ENCODE measurements around the gene UBR4. TPM values are rescaled to one million over a fixed set of nuclear protein-coding genes. Genes with fewer than 3 reads are reported as not detected.

UBR4 gene
- total RNA-seq, 1 experiment from 2014 or later, result 52.6 TPM

DNA sequence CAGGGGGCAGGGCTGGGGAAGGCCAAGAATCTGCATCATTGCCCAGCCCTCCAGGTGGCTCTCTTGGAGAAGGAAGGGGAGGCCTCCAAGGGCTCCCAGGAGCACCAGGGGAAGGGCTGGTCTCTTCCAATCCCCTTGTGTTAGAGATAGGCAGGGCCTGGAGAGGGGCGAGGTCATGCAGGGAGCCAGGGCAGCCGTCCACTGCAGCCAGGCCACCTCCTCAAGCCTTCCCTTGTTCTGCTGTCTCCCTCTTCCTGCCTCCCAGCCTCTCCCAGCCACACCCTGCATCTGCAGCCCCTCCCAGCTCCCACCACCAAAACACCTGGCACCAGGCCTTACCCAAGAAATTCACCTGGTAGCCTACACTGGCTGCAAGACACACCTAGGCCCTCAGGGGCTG is 148.3 kb downstream of the UBR4 start:
- in situ Hi-C loops (cut with HindIII; ENCODE audit: low pct_unique_long_range_greater_than_20kb, low sequenced_read_pairs), result no loop called here
- no peak for DNase-seq (ENCODE audit: low read depth, low spot score)

DNA sequence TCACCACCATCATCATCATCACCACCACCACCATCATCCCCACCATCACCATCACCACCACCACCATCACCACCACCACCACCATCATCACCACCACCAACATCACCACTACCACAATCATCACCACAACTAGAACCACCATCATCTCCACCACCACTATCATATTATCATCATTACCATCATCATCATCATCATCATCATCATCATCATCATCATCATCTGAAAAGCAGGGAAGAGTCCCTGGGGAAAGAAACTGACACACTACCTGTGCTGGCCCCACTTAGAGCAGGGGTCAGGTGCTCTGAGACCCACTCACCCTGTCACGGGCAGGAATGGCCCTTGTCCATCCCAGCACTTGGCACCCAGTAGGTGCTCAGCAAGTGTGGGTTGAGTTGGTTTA is 148.7 kb downstream of the UBR4 start:
- in situ Hi-C loops (cut with HindIII; ENCODE audit: low pct_unique_long_range_greater_than_20kb, low sequenced_read_pairs), result no loop called here
- no peak for DNase-seq (ENCODE audit: low read depth, low spot score)

DNA sequence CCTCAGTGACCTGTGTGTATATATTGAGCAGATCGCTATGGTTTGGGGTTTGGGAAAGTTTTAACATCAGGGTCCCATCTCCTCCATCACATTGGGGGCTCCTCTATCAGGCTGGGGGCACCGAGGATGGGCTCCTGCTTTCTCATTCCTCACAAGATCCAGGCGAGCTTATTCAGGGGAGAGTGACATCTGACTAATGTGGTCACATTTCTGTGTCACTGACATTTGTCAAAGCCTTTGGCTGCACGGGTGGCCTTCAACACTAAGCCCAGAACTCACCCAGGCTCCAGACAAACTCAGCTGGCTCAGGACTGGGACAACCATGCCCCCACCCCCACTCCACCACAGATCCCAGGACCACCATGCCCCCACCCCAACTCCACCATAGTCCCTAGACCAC is 150.3 kb downstream of the UBR4 start:
- in situ Hi-C loops (cut with HindIII; ENCODE audit: low pct_unique_long_range_greater_than_20kb, low sequenced_read_pairs), result no loop called here
- DNase-seq (ENCODE audit: low read depth, low spot score), result no peak

DNA sequence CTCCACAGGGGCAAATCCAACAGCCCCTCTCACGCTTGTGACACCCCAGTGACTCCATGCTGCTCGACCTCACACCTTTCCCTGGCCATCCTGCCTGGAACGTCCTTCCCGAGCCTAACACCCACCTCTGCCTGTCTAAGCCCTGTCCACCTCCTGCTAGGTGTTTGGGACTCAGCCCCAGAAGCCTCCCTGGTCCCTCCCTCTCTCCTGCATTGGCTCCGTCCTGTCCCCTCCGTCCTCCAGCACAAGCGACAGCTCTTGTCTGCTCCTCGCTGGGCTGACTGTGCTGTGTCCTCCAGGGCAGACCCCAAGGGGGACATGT is 151.6 kb downstream of the UBR4 start:
- in situ Hi-C loops (cut with HindIII; ENCODE audit: low pct_unique_long_range_greater_than_20kb, low sequenced_read_pairs), result no loop called here
- DNase-seq (ENCODE audit: low read depth, low spot score), result no peak

DNA sequence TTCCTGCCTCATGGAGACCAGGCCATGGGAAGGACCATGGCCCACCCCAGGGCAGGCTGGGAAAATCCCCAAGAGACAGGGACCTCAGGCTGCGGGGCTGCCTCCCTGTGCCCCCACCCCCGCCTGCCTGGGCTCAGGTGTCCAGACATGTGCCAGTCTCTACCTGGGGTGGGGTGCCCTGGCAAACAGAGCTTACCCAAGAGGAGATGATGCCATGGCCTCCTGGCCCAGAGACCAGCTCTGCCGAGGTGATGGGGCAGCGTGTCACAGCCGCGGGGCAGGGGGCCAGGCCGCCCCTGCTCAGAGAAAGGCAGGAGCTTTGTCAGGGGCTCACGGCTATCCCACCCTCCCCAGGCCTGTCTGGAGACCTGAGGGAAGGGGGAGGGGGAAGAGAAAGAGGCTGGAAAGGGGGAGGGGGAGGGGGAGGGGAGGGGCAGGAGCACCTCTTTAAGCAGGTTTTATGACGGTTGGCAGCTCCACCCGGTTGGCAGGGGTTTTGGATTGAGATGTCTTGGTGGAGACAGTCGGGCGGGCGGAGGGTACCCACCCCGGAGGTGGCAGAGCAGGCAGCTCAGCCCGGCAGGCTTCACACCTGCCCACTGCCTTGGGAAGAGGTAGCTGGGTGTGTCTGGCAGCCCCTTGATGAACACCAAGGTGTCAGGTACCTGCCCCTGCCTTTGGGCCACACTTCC is 152.1 kb downstream of the UBR4 start:
- in situ Hi-C loops (cut with HindIII; ENCODE audit: low pct_unique_long_range_greater_than_20kb, low sequenced_read_pairs), result no loop called here
- no peak for DNase-seq (ENCODE audit: low read depth, low spot score)

DNA sequence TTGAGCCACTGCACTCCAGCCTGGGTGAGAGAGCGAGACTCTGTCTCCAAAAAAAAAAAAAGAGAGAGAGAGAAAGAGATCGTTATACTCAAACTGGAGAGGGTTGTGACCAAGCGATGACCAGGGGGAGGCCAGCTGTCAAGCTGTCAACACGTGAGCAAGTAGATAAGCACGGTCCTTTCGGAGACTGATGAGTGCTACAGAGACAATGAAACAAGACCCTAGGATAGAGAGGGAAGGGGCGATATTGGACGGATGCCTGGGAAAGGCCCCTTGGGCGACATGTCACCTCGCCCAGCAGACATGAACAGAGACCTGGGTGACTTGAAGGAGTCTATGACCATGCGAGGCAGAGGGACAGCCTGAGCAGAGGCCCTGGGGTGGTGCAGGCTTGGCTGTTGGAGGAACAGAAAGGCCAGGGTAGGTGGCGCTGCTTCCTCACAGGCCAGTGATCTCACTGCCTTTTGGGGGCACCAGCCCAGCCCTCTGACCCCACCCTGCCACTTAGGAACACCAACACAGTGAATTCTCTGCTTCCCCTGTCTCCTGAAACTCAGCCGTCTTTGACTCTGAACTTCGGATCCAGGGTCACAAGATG is 152.8 kb downstream of the UBR4 start:
- in situ Hi-C loops (cut with HindIII; ENCODE audit: low pct_unique_long_range_greater_than_20kb, low sequenced_read_pairs), result no loop called here
- no peak for DNase-seq (ENCODE audit: low read depth, low spot score)

DNA sequence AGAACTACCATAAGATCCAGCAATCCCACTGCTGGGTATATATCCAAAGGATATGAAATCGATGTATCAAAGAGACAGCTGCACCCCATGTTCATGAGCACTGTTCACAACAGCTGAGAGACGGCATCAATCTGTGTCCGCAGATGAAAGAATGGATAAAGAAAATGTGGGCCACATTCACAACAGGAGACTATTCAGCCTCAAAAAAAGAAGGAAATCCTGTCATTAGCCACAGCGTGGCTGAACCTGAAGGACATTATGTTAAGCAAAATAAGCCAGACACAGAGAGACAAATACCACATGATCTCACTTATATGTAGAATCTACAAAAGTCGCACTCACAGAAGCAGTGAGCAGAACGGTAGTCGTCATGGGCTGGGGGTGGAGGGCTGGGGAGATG is 154.4 kb downstream of the UBR4 start:
- in situ Hi-C loops (cut with HindIII; ENCODE audit: low pct_unique_long_range_greater_than_20kb, low sequenced_read_pairs), result no loop called here
- DNase-seq (ENCODE audit: low read depth, low spot score), result no peak

DNA sequence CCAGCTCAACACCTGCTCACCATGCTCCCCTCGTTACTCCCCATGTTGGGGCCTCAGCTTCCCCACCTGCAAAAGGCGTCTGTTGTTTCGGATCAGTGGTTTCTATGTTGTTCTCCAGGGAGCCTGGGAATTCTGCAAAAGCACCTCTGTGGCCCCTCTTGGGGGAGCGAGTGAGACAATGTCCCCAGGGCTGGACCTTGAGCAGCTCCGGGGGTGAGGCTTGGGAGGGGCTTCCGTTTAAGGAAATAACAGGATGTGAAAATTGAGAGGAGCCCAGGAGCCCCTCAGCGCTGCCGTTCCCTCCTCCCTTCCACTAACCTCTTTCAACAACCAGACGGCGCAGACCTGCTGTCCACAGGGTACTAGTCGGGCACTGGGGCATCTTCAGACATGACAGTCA is 155.1 kb downstream of the UBR4 start:
- no peak for DNase-seq (ENCODE audit: low read depth, low spot score)
- in situ Hi-C loops (cut with HindIII; ENCODE audit: low pct_unique_long_range_greater_than_20kb, low sequenced_read_pairs), result no loop called here

DNA sequence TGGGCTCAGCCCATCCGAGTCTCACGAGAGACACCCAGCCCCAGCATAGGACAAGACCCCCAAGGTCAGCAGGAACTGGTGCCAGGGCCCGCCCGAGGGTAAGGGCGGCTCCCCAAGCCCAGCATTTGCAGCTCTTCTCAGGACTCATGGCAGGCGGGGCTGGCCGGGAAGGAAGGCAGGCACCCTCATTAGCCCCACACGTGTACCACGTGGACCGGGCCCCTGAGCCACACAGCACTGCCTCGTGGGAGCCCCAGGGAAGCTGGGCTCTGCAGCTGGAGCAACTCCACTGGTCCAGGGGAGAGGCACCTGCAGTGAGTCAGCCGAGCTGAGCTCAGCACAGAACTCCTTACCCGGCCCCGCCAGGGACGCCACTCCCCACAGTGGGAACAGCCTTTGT is 155.8 kb downstream of the UBR4 start:
- in situ Hi-C loops (cut with HindIII; ENCODE audit: low pct_unique_long_range_greater_than_20kb, low sequenced_read_pairs), result no loop called here
- DNase-seq (ENCODE audit: low read depth, low spot score), result no peak

DNA sequence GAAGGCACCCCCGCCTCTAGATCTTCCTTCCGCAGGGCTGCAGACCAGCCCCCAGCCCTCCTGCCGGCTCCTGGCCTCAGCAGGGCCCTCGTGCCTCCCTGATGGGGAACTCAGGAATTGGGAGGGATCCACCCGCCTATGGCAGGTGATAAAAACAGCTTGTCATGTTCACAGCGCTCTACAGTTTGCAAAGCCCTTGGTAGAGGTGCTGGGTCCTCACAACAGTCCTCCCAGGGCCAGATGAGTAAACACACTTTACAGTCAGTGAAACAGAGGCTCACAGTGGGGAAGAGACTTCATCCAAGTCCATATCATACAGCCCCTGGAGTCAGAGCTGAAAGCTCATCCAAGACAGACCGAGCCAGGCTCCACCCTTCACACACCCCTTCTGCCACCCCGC is 156.6 kb downstream of the UBR4 start:
- in situ Hi-C loops (cut with HindIII; ENCODE audit: low pct_unique_long_range_greater_than_20kb, low sequenced_read_pairs), result no loop called here
- no peak for DNase-seq (ENCODE audit: low read depth, low spot score)

DNA sequence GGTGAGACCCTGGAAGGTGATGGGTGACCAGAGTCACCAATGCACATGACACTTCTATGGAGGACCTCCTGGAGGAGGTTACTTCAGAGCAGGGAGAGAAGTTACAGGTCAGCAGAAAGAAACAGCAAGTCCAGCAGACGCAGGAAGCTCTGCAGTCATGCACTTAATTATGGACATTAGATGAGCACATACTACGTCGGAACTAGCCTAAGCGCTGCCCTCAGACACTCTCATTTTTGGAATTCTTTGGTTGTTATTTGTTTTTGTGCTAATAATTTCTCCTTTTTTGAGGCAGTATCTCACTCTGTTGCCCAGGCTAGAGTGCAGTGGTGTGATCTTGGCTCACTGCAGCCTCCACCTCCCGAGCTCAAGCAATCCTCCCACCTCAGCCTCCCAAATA is 160.3 kb downstream of the UBR4 start:
- no peak for DNase-seq (ENCODE audit: low read depth, low spot score)
- in situ Hi-C loops (cut with HindIII; ENCODE audit: low pct_unique_long_range_greater_than_20kb, low sequenced_read_pairs), result no loop called here

DNA sequence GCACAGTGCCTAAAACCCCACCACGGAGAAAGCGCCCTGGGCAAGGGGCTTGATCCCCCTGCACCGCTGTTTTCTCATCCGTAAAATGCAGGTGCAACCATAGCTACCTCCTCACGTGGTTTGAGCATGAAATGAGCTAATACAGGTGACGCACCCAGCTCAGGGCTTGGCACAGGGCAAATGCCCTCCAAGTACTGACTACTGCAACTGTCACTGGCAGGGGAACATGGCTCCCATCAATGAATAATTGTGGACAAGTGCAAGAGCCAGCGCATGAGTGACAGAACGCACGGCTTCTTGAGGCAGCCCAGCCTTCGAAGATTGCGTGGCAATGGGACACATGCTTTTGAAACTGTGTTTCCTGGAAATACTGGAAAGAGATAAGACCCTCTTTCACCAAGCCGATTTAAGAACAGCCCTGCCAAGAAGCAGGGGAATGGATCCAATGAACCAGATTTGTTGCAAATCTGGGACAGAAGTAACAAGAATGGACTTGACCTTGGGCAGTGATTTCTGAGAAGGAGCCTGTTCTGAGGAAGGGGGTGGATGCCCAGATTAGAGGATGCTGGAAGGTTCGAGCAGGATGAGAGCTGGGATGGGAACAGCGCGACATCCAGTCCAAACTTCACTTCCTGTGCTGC is 160.8 kb downstream of the UBR4 start:
- in situ Hi-C loops (cut with HindIII; ENCODE audit: low pct_unique_long_range_greater_than_20kb, low sequenced_read_pairs), result no loop called here
- DNase-seq (ENCODE audit: low read depth, low spot score), result no peak

DNA sequence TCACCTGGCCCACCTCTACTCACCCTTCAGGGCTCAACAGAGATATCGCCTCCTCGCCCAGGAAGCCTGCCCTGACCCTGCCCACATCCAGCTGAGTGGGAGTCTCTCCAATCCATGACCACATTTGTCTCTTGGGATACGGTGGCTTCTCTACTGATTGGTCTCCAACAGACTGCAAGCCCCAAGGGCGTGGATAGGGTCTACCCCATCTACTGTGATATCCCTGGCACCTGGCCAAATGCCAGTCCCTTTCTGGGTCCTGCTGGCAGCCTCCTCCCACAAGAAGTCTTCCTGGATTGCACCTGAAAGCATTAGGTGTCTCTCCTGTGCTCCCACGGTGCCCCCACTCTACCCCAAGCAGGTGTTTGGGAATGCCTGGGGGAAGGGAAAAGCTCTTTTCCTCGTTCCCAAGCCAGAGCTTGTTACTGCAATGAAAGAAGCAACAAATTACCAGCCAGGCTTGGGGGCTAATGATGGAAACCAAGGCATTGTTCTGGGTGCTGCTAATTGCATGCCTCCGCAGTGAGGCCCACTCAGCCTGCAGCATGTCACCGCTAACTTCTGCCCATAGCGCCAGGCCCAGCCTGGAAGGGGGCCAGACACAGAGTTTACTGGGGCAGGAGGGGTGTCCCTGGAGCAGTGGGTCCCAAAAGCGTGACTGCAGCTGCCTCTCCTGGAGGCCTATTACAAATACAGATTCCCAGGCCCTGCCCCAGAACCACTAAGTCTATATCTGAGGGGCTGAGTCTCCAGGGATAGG is 162.9 kb downstream of the UBR4 start:
- in situ Hi-C loops (cut with HindIII; ENCODE audit: low pct_unique_long_range_greater_than_20kb, low sequenced_read_pairs), result no loop called here

DNA sequence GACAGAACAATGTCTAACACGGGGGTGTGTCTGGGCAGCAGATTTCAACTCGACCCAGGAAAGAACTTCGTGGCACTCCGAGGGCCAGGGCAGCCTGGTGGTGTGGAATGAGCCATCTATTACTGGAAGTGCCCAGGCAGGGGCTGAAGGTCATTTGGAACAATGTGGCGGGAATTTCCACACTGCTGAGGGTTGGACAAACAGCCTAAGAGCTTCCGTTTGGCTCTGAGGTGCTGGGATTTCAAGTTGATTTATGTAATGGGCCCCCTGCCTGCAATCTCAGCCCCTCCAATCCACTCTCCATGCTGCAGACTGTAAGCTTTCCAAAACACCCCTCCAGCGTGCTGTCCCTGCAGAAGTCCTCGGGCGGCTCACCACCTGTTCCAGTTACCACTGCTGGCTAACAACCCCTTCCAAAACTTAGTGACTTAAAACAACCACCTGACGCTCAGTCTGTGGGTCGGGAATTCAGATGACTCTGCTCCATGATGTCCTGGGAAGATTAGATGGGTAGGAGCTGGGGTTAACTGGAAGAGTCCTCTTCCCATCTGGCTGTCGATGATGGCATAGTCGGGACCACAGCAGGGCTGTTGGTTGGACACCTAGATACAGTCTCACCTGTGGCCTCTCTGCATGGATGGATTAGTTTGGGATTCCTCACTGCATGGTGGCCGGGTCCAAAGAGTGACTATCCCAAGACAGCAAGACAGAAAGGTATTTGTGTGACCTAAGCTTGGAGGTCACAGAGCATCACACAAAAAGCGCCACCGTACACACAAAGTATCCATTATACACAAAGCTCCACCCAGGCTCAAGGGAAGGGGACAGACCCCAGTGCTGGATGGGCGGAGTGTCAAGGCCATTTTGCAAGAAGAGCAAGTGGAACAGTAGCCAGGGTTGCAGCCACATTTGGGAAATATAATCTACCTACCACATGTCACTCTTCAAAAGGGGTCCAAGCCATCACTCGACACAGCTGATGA is 163.9 kb downstream of the UBR4 start:
- DNase-seq (ENCODE audit: low read depth, low spot score), result no peak
- in situ Hi-C loops (cut with HindIII; ENCODE audit: low pct_unique_long_range_greater_than_20kb, low sequenced_read_pairs), result no loop called here

More for the DNA sequence above, 162.9 kb downstream of the UBR4 start:
- no peak for DNase-seq (ENCODE audit: low read depth, low spot score)

DNA sequence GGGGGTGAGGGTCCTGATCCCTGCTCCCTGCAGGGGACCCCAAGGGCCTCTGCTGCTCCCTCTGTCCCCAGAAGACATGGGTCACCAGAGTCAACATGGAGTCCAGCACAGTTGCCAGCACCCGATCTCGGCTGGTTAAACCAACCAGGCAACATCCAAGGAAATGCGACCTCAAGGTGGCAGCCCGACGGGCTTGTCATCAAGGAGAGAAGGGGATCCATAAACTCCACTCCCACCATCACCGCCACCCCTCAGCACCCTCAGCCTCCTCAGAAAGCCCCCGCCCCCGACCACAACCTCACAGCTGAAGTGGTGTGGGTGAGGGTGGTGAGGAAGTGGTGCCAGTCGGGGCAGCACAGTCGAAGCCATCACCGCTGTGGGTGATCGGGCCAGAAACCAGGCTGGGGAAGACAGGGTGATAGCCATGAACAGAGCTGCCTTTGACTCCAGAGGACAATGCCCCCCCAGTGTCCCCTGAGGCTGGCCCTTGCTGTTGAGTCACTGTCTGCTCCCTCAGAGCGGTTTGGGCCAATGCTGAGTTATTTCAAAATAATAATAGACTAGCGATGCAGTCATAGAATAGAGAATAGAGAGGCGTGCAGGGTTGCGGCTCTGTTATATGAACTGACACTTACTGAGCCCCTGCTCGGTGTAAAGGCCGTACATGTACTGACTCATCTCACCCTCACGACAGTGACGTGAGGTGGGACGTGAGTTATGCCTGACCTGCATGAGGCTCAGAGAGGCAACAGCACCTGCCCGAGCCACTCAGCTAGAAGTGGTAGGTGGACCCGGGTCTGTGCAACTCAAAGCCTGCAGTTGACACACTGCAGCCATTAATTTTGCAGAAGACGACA is 164.9 kb downstream of the UBR4 start:
- in situ Hi-C loops (cut with HindIII; ENCODE audit: low pct_unique_long_range_greater_than_20kb, low sequenced_read_pairs), result no loop called here
- DNase-seq (ENCODE audit: low read depth, low spot score), result no peak

DNA sequence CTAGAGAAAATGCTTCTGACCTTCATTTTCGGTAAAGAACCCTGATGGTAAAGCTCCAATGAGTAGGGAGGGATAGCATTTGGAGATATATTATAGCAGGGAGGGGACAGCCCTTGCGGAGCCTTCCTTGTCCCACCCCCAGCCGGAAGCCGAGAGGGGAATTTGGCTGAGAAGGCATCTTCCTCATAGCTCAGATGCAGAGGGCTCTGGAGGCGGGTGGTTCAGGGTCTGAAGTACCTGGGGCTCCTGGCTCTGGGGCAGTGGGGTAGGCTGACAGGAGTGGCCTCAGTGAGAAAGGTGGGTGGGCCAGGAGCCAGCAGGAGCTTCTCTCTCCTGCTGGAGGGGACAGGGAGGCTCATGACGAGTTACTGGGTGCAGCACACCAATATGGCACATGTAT is 165.6 kb downstream of the UBR4 start:
- in situ Hi-C loops (cut with HindIII; ENCODE audit: low pct_unique_long_range_greater_than_20kb, low sequenced_read_pairs), result no loop called here
- DNase-seq (ENCODE audit: low read depth, low spot score), result no peak

All from SK-MEL-5 (cell line).